SW480 (cell line): ENCODE results near the gene ZNF692.
A peak's percentile ranks its signal among the peaks of the same experiment; 100 is the strongest.
"Not testable (repeated sequence)": the region's sequence is repeated elsewhere in the genome, so short reads cannot be mapped to it uniquely, and the experiment has no call there.

Experiments
- DNase-seq: peaks from one replicate; pipeline ENCODE4 v3.0.0-alpha.2; 2016; ENCODE audit warnings: low spot score

Gene ZNF692

GRCh38 chr1:248807067-248807737, 51.7 kb downstream of the ZNF692 start:
- peak; percentile 42 for DNase-seq

GRCh38 chr1:248805876-248806275, 53.0 kb downstream of the ZNF692 start:
- no peak for DNase-seq

- DNase-seq = no peak
Measured at GRCh38 chr1:248804771-248805681, 53.9 kb downstream of the ZNF692 start.

- not testable (repeated sequence) for DNase-seq
Measured at GRCh38 chr1:248803501-248803900, 55.4 kb downstream of the ZNF692 start.

GRCh38 chr1:248802454-248802853, 56.4 kb downstream of the ZNF692 start:
- no peak for DNase-seq

- no peak for DNase-seq
Measured at GRCh38 chr1:248800459-248800858, 58.4 kb downstream of the ZNF692 start.
